Measurements from ENCODE around the gene C1QTNF2.
"Not testable (repeated sequence)": the region's sequence is repeated elsewhere in the genome, so short reads cannot be mapped to it uniquely, and the experiment has no call there.

The C1QTNF2 gene

GRCh38 chr5:160370713-160371034 lies 248 bp upstream of the C1QTNF2 start:
- no peak for DNase-seq

- no peak for DNase-seq
These were observed 2.5 kb downstream of the C1QTNF2 start for GRCh38 chr5:160367885-160368284.

- DNase-seq, result no peak
These were observed 3.2 kb downstream of the C1QTNF2 start for GRCh38 chr5:160367261-160367660.

GRCh38 chr5:160366230-160366629 lies 4.2 kb downstream of the C1QTNF2 start:
- no peak for DNase-seq

GRCh38 chr5:160363660-160364395 lies 6.6 kb downstream of the C1QTNF2 start:
- DNase-seq, result no peak

- DNase-seq, result no peak
These were observed 7.2 kb downstream of the C1QTNF2 start for GRCh38 chr5:160363211-160363610.

GRCh38 chr5:160361624-160362228 lies 8.7 kb downstream of the C1QTNF2 start:
- DNase-seq, result no peak

GRCh38 chr5:160360310-160360709 lies 10.1 kb downstream of the C1QTNF2 start:
- DNase-seq, result no peak

GRCh38 chr5:160359816-160360215 lies 10.6 kb downstream of the C1QTNF2 start:
- DNase-seq, result no peak

GRCh38 chr5:160359242-160359641 lies 11.2 kb downstream of the C1QTNF2 start:
- DNase-seq, result no peak

GRCh38 chr5:160357861-160358411 lies 12.5 kb downstream of the C1QTNF2 start:
- DNase-seq, result no peak

GRCh38 chr5:160357394-160357793 lies 13.0 kb downstream of the C1QTNF2 start:
- DNase-seq, result no peak

GRCh38 chr5:160356550-160357347 lies 13.7 kb downstream of the C1QTNF2 start:
- no peak for DNase-seq

GRCh38 chr5:160354666-160355065 lies 15.8 kb downstream of the C1QTNF2 start:
- DNase-seq, result no peak

GRCh38 chr5:160353379-160353778 lies 17.0 kb downstream of the C1QTNF2 start:
- DNase-seq, result no peak

- no peak for DNase-seq
These were observed 18.1 kb downstream of the C1QTNF2 start for GRCh38 chr5:160352308-160352707.

- DNase-seq, result no peak
These were observed 20.5 kb downstream of the C1QTNF2 start for GRCh38 chr5:160349935-160350303.

- no peak for DNase-seq
These were observed 21.0 kb downstream of the C1QTNF2 start for GRCh38 chr5:160349249-160349934.

- no peak for DNase-seq
These were observed 22.3 kb downstream of the C1QTNF2 start for GRCh38 chr5:160348080-160348479.

- DNase-seq, result no peak
These were observed 23.0 kb downstream of the C1QTNF2 start for GRCh38 chr5:160347448-160347847.

GRCh38 chr5:160342413-160342941 lies 27.9 kb downstream of the C1QTNF2 start:
- DNase-seq, result no peak

GRCh38 chr5:160341309-160341870 lies 29.0 kb downstream of the C1QTNF2 start:
- no peak for DNase-seq

- DNase-seq, result not testable (repeated sequence)
These were observed 29.9 kb downstream of the C1QTNF2 start for GRCh38 chr5:160340513-160340912.

Data from stimulated activated naive CD4-positive, alpha-beta T cell treated with Interleukin-2 at 50 U/mL for 16 hours (primary cell).